DMS153 treated with DMSO at 0.1 percent for 48 hours (cell line): ENCODE measurements around the gene EML3.

Experiments used
- DNase-seq: peaks from one replicate; lab custom pipeline; 2025; ENCODE audit not compliant: unreplicated experiment; lab: John Stamatoyannopoulos, UW

The EML3 gene

DNA sequence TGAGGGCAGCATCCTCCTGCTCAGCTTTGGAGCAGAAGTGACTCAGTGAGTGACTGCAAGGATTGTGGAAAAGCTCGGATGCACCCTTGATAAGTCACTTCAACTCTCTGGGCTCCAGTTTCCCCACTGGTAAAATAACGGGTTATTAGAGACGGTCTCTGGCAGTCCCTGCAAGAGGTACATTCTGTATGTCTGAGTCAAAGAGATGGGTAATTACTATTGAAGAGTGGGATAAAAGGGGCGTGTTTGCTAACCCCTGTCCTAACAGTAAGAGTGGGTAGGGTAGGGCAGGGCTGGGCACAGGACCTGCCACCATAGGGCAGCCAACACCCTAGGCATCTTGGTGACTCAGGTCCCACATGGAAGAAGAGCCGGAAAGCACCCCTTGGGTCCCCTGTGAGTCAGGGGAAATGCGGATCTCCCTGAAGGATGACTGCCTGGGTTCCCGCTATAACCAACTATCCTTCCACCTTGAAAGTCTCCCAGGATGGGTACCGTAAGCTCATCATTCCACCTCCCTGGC, 58.7 kb downstream of the EML3 start:
- no peak for DNase-seq

DNA sequence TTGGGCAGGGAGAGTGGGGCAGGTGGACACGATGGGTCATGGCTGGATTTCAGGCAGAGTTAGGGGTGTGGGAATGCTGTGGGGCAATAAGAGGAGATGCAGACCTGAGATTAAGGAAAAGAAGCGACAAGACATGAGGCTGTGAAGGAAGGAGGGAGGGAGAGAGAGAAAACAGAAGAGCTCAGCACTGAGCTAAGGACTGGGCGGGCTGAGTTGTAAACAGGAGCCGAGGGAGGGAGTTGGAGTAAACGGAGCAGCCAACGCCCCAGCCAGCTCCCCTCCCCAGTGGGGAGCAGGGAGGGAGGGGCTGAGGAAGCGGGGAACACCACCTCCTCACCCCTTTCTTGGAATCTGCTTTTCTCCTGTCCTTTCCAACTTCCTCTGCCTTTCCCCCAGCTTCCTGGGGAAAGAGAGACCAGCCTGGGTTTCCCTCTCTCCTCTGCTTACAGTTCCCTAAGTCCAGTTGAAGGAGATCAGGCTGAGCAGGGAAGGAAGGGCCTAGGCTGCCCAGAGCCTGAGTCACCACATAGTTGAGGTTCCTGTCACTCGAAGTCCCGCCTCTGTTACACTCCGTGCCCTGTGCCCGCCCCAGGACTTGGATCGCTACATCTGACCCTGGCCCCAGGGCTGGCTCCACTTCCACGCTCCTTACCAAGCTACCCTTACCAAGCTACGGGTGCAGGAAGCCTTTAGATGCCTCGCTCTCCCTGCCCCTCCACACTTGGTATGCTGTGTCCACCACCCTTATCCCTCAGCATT, 59.3 kb downstream of the EML3 start:
- DNase-seq = no peak

DNA sequence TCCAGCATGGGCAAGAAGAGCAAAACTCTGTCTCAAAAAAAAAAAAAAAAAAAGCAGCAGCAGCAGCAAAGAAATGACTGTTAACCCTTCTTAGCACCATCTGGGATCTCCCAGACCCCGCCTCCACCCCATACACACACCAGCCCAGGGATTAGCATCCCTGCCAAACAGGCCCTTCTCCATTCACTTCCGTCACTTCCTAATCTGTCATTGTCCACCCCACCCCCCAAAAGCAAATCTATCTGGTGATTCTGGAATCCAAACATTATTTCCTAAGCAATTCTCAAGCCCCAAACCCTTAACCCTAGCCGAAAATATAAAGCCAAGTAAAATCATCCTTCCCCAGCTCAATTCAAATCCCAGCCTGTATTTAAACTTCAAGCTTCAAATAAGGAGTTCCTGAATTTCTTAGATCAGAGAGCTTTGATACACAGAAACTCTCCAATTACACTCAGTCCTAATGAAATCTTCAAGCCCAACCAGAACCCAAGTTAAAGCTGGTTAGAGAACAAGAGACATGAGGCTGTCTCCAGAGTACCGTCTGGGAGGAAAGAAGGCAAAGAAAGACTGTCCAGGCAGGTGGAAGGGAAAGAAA, 60.0 kb downstream of the EML3 start:
- DNase-seq = no peak
